Right lobe of liver (tissue), 6 donors: ENCODE data around the gene SDK1. TPM values are rescaled to one million over a fixed set of nuclear protein-coding genes. Genes with fewer than 3 reads are reported as not detected.
A peak's percentile ranks its signal among the peaks of the same experiment; 100 is the strongest.

Experiments
- ATAC-seq, 4 donors: fragments of 200-7000 bp; cut with Tn5 transposase; one replicate each; pipeline ENCODE4 v1.9.1; 2020; ENCODE audit warnings: mild to moderate bottlenecking in 4 of 4, moderate library complexity in 4 of 4
- DNase-seq, 3 donors: peaks; one replicate each; pipeline ENCODE4 v3.0.0-alpha.2; 2020
- H3K27ac ChIP-seq, 3 donors: fragments of 200-600 bp; one replicate each; pipeline ENCODE4 v1.8.0; 2022
- H3K27me3 ChIP-seq, 2 donors: fragments of 200-600 bp; one replicate each; pipeline ENCODE4 v1.8.0; 2022
- H3K36me3 ChIP-seq, 4 donors: fragments of 200-600 bp; sonication (generic) in 1 of 4; one replicate each; pipeline versions ENCODE4 v1.5.1 to v1.8.0; 2017 to 2022; ENCODE audit warnings: control low read depth in 1 of 4
- H3K4me1 ChIP-seq, 4 donors: fragments of 200-600 bp; sonication (generic) in 1 of 4; one replicate each; pipeline versions ENCODE4 v1.5.1 to v1.8.0; 2017 to 2022; ENCODE audit warnings: control low read depth in 1 of 4
- H3K4me3 ChIP-seq, 3 donors: fragments of 200-600 bp; one replicate each; pipeline ENCODE4 v1.8.0; 2022
- H3K9me3 ChIP-seq, 4 donors: fragments of 200-600 bp; sonication (generic) in 1 of 4; one replicate each; pipeline versions ENCODE4 v1.5.1 to v1.8.0; 2017 to 2022; ENCODE audit warnings: control low read depth in 1 of 4
- CTCF ChIP-seq, 4 donors: fragments of 200-600 bp in 3 of 4; fragments of 450-650 bp in 1 of 4; IDR thresholded peaks; one replicate each; pipeline versions ENCODE4 v1.5.1 to v1.8.0; 2016 to 2022; ENCODE audit warnings: antibody characterized with exemption in 4 of 4, mild to moderate bottlenecking in 2 of 4
- POLR2A ChIP-seq: fragments of 450-650 bp; IDR thresholded peaks from one replicate; pipeline ENCODE4 v1.6.1; 2017; ENCODE audit warnings: antibody characterized with exemption, mild to moderate bottlenecking
- WGBS: methylation state at CpG from one replicate; pipeline ENCODE4 v1.1.6; 2018; ENCODE audit warnings: low coverage, low lambda C conversion rate; ENCODE audit not compliant: insufficient coverage; ENCODE audit errors: missing lambda C conversion rate; 5-methylcytosine and 5-hydroxymethylcytosine counted together
- intact Hi-C, 2 donors: fragments of 100-400 bp; cut with DNase I; formaldehyde crosslinking; loops; one replicate each; pipeline versions ENCODE4 v1.11.2 to v1.14.1; 2022
- total RNA-seq, 6 experiments: library from RNA; depleted of rRNA in 2 of 6; stranded (reverse); fragments of >200 nt in 2 of 6; fragmentation: NEBNext Ultra II Directional in 3 of 6; extraction: Animal tissue kit (Norgen Biotek cat#: 25700) in 3 of 6; gene quantifications; one replicate each; pipeline versions ENCODE4 v1.1.0 to v1.2.4, GENCODE V29; 2016 to 2023
- donor health status: DM: no; HTN: yes; CAD: no.
- donor health status: DM: no; HTN: no; CAD: no.
- donor health status: DM: no; HTN: no; CAD: no.
- donor health status: DM: no; HTN: yes; CAD: no.
- donor health status: DM: no; HTN: yes; CAD: no.

Gene SDK1
- total RNA-seq, 6 experiments from 2014 or later: 0.07 to 1.4 (median 0.65) TPM

- Histone ChIP-seq H3K4me1 (no peaks in the 10 kb centered on the region), H3K27me3 (no peaks in the 10 kb centered on the region), H3K27ac (peak overlapping the region in 2 of 3 donors; percentile 18 to 75), H3K4me3 (no peak overlapping the region), H3K36me3 (no peaks in the 10 kb centered on the region), H3K9me3 (no peaks in the 10 kb centered on the region)
- no peak for TF ChIP-seq POLR2A
- TF ChIP-seq CTCF (IDR thresholded peaks at IDR 0.05): no peak
- intact Hi-C loops: no loop called here
- 34% methylated on average over 9 of the region's 37 CpGs for WGBS
- peak; percentile 39 to 71 (median 56) for ATAC-seq
- DNase-seq: no peak
Measured at GRCh38 chr7:4190010-4190981, 889.2 kb downstream of the SDK1 start.

GRCh38 chr7:4191046-4191445 is 890.0 kb downstream of the SDK1 start:
- DNase-seq (no peak), ATAC-seq (no peak)
- Histone ChIP-seq H3K4me1 (no peaks in the 10 kb centered on the region), H3K9me3 (no peaks in the 10 kb centered on the region), H3K36me3 (no peaks in the 10 kb centered on the region), H3K27me3 (no peaks in the 10 kb centered on the region), H3K27ac (no peak overlapping the region), H3K4me3 (no peak overlapping the region)
- no peak for TF ChIP-seq CTCF (IDR thresholded peaks at IDR 0.05)
- TF ChIP-seq POLR2A: no peak
- intact Hi-C loops: no loop called here
- 86% methylated on average over 8 of the region's 19 CpGs for WGBS

- no peak for TF ChIP-seq CTCF (IDR thresholded peaks at IDR 0.05)
- TF ChIP-seq POLR2A: no peak
Measured at GRCh38 chr7:4191525-4191924, 890.5 kb downstream of the SDK1 start.

GRCh38 chr7:4195660-4196059 is 894.6 kb downstream of the SDK1 start:
- Histone ChIP-seq H3K9me3 (no peaks in the 10 kb centered on the region), H3K27ac (no peak overlapping the region), H3K4me1 (no peaks in the 10 kb centered on the region), H3K27me3 (no peaks in the 10 kb centered on the region), H3K4me3 (no peak overlapping the region), H3K36me3 (no peaks in the 10 kb centered on the region)
- WGBS: 80% methylated on average over 1 of the region's 7 CpGs
- peak in 1 of 3 donors; percentile 15 for DNase-seq
- TF ChIP-seq CTCF (IDR thresholded peaks at IDR 0.05): no peak
- no peak for TF ChIP-seq POLR2A
- intact Hi-C loops: no loop called here
- no peak for ATAC-seq

More at GRCh38 chr7:4191525-4191924, 890.5 kb downstream of the SDK1 start:
- H3K4me1 ChIP-seq: no peaks in the 10 kb centered on the region
- ATAC-seq (no peak), DNase-seq (no peak)
- no peaks in the 10 kb centered on the region for H3K36me3 ChIP-seq
- no peaks in the 10 kb centered on the region for H3K27me3 ChIP-seq
- no peaks in the 10 kb centered on the region for H3K9me3 ChIP-seq
- no peak overlapping the region for H3K4me3 ChIP-seq
- intact Hi-C loops: no loop called here
- WGBS: no CpG with 5 or more reads among the region's 14 CpGs
- no peak overlapping the region for H3K27ac ChIP-seq
